ENCODE measurements around the gene ACADVL. TPM values are rescaled to one million over a fixed set of nuclear protein-coding genes. Genes with fewer than 3 reads are reported as not detected.
A peak's percentile ranks its signal among the peaks of the same experiment; 100 is the strongest.

The ACADVL gene
- total RNA-seq, 2 experiments from 2014 or later = 411 to 423 TPM

DNA sequence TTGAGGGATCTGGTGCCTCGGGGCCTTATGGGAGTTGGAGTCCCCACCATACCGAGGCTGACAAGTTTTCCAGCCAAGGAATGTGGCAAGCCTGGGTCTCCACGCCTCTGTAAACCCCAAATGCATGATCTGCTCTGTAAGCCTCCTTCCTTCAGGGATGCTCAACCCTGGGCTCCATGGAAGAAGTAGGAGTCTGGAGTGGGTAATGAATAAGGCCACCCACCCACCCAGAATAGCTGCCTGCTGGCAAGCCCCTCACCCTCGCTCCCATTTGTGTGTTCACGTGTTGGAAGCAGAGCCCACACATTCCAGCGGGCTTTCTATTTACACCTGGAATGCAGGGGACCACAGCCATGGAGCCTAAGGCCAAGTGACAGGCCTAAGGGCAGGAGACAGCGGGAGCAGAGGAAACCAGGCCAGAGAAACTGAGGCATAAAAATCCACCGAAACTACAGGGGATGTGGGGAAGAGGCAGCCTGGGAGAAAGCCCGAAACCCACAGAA is 4.6 kb upstream of the ACADVL start:
- Mint-ChIP-seq H3K4me3 (peak overlapping the region; percentile 77), H3K27ac (peak overlapping the region; percentile 88), H3K27me3 (peaks cover 15% of the 10 kb centered on the region), H3K4me1 (peaks cover 50% of the 10 kb centered on the region), H3K9me3 (ENCODE audit: low read depth) (no peaks in the 10 kb centered on the region), H3K36me3 (no peaks in the 10 kb centered on the region)
- ATAC-seq (no peak), DNase-seq (no peak)
- CTCF ChIA-PET = interaction anchor here (0.8 to 1.6 kb wide), 5 partner anchors 9 to 169 kb away, joined by 3 to 10 read pairs (median 5); partner anchors contain the start of gene GABARAP

DNA sequence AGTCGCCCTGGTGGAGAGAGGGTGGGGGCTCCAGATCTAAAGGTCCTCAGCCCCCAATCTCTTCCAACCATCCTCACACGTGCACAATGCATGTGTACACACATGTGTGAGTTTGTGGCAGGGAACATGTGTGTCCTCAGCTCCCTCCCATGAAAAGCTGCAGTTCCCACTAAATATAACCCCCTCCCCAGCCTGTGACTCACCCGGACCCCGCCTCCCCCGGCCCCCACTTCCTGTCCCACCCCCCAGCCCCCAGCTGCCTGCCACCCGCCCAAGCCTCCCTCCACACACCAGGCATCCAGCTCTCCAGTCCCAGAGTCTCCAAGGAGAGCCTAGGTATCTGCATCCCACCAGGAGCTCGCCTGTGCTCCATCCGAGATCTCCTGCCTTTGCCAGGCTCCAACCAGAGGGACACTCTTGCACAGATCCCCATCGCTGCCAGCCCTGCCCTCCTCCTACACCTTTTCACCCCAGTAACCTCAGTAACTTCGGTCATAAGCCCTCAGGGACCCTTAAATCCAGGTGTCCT is 4.0 kb upstream of the ACADVL start:
- Mint-ChIP-seq H3K36me3 (no peaks in the 10 kb centered on the region), H3K27me3 (peaks cover 13% of the 10 kb centered on the region), H3K4me1 (peaks cover 54% of the 10 kb centered on the region), H3K27ac (no peak overlapping the region), H3K4me3 (no peak overlapping the region), H3K9me3 (ENCODE audit: low read depth) (no peaks in the 10 kb centered on the region)
- CTCF ChIA-PET = interaction anchor here (1.5 to 1.6 kb wide), 2 partner anchors 10 to 38 kb away, joined by 3 to 5 read pairs; no protein-coding TSS in a partner anchor
- no peak for DNase-seq
- ATAC-seq = no peak

DNA sequence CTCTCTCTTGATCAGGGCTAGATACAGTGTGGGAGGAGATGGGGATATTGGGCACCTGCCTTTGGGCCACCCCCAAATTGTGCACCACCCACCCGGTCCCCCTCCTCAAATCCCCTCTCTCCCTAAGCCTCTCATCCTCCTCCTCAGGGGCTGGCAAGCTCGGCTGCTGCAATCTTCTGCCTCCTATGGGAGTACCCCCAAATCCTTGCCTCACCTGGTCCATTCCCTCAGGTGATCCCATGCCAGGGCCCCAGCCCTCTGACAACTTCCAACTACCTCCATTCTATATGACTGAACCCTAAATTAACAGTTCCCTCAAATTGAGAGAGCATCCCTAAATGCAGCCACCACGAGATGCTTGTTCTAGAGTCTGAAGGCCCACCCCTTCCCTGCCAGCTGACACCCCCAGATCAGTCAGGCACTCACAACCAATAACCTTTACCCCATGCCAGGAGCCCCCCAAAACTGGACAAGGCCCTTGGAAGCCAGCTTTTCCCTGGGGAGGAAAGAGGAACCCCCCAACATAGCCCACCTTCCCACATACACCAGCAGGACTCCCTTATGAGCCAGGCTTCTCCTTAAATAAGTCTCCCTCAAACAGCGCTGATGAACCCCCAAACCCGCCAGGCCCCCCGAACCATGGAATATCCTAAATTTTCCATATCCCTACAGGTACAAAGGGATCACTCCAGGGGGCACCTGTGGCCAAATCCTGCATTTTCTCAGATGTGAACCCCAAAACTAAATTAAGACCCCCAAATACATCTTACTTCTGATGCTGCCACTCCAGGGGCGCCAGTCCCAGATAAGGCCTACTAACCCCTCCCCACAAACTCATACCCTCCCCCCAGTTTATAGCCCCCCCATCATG is 3.3 kb upstream of the ACADVL start:
- Mint-ChIP-seq H3K4me1 (peaks cover 61% of the 10 kb centered on the region), H3K9me3 (ENCODE audit: low read depth) (no peaks in the 10 kb centered on the region), H3K27me3 (peaks cover 13% of the 10 kb centered on the region), H3K36me3 (no peaks in the 10 kb centered on the region), H3K4me3 (peak overlapping the region; percentile 0), H3K27ac (no peak overlapping the region)
- ATAC-seq (no peak), DNase-seq (no peak)
- CTCF ChIA-PET = interaction anchor here (0.5 kb wide), 1 partner anchor 466 kb away, joined by 3 read pairs; no protein-coding TSS in a partner anchor

DNA sequence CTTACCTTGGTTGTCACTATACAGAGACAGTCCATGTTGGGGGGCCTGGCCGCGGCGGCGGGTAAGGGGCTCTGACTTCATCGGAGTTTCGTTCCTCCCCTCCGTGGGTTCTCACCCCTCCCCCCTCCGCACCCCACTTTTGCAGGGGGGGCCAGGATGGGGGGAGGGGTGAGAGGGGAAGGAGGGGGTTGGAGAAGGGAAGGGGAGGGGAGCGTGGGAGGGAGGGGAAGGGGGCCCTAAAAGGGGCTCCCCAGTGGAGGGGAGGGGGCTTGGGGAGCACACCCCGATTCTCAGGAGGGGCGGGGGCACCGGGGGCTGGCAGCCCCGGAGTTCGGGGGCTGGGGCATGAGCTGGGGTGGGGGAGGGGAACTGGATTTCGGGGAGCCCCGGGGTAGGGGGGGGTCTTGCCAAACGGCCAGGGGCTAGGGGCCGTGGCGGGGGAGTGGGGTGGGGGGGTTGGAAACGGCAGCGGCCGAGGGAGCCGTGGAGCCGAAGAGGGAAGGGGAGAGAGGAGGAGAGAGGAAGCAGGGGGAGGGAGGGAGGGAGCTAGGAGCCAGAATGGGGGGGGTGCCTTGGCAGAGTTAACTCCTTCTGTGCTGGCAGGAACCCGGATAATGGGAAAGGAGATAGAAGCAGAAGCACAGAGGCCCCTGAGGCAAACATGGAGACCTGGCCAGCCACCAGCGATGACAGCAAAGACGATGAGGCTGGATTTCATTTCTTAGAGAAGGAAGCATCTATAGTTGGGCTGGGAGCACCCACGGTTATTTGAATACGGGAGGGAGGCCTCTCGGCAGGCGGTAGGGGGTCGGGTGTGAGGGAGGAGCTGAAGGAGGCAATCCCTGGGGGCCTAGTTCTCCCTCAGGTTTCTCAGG is 2.4 kb upstream of the ACADVL start:
- CTCF ChIA-PET = no interaction called here
- H3K27me3 Mint-ChIP-seq = peaks cover 7% of the 10 kb centered on the region
- H3K36me3 Mint-ChIP-seq = no peaks in the 10 kb centered on the region
- no peaks in the 10 kb centered on the region for H3K9me3 Mint-ChIP-seq (ENCODE audit: low read depth)
- no peak overlapping the region for H3K27ac Mint-ChIP-seq
- H3K4me1 Mint-ChIP-seq = peaks cover 60% of the 10 kb centered on the region
- DNase-seq (no peak), ATAC-seq (no peak)
- H3K4me3 Mint-ChIP-seq = no peak overlapping the region

DNA sequence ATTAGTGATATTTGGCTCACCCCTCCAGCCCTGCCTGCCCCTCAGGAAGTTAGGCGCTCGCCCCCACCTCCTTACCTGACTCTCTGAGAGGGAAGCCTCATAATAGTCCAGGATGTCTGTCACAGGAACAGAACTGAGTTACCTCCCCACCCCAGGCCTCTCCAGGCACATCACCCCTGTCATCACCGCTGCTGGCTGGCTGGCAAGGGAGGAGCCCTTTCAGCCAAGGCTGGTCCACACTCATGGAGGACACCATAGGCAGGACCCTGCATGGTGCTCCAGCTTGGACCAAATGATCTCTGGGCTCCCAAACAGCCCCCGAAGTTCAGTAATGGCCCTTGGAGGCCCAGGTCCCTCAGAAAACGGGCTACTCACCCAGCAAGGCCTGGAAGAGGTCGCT is 1.6 kb upstream of the ACADVL start:
- H3K9me3 Mint-ChIP-seq (ENCODE audit: low read depth) = no peaks in the 10 kb centered on the region
- H3K4me3 Mint-ChIP-seq = peak overlapping the region; percentile 7
- DNase-seq (no peak), ATAC-seq (no peak)
- H3K27ac Mint-ChIP-seq = no peak overlapping the region
- H3K36me3 Mint-ChIP-seq = peaks cover 5% of the 10 kb centered on the region
- CTCF ChIA-PET = no interaction called here
- H3K27me3 Mint-ChIP-seq = peaks cover 4% of the 10 kb centered on the region
- peaks cover 59% of the 10 kb centered on the region for H3K4me1 Mint-ChIP-seq

DNA sequence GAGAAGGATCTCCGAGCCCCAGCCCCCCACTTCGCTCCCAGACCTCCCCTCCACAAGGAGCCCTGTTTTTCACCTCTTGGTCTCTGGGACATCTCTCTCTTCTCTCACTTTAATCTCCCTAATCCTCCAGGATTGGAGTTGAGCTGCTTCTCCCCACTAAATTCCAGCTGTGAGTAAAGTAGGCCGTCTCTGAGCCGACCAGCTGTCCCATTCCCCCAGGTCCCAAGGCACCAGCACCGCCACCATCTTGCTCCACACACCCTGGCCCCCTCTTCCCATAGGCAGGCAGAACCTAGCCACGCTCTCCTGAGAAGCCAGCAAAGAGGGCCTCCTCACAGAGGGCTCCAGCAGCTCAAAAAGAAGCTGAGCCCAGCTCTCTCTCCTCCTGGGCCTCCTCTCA is 980 bp upstream of the ACADVL start:
- H3K4me1 Mint-ChIP-seq = peaks cover 55% of the 10 kb centered on the region
- no peak for DNase-seq
- CTCF ChIA-PET = interaction anchor here (1.7 to 4.1 kb wide), 3 partner anchors 20 to 396 kb away, joined by 5 to 42 read pairs (median 18); partner anchors contain the start of genes FXR2 and PHF23
- no peak for ATAC-seq
- H3K9me3 Mint-ChIP-seq (ENCODE audit: low read depth) = no peaks in the 10 kb centered on the region
- H3K36me3 Mint-ChIP-seq = peaks cover 10% of the 10 kb centered on the region
- no peaks in the 10 kb centered on the region for H3K27me3 Mint-ChIP-seq
- no peak overlapping the region for H3K4me3 Mint-ChIP-seq
- no peak overlapping the region for H3K27ac Mint-ChIP-seq

DNA sequence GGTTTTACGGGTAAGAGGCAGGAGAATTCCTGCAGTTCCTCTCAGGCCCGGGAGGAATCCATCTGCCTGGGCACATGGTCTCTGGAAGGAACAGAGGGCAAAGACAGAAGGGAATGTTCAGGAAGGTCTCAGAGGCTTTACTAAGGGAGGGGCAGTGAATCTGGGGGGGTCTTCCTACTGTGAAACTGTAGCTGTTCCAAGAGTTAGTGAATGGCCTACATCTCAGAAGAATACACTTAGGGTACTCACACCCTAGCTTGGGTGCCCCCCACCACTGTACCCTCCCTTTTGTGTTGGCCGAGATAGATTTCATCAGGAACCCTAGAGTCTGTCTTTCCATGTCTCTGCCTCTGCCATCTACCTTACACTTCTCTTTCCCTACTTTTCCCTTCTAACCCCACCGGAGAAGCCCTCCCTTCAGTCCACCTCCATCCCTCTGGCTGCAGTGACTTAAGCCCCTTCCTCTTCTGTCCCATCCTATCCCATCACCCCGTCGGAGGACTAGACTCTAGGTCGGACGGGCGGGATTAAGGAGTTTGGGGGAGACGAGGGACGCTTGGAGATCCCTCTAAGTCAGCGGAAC is 418 bp upstream of the ACADVL start:
- peaks cover 10% of the 10 kb centered on the region for H3K36me3 Mint-ChIP-seq
- H3K27ac Mint-ChIP-seq = peak overlapping the region; percentile 91
- H3K27me3 Mint-ChIP-seq = no peaks in the 10 kb centered on the region
- peak overlapping the region; percentile 91 for H3K4me3 Mint-ChIP-seq
- no peak for ATAC-seq
- CTCF ChIA-PET = interaction anchor here (0.6 to 4.1 kb wide), 12 partner anchors 12 to 395 kb away, joined by 3 to 42 read pairs (median 4); partner anchors contain the start of genes CTDNEP1, DVL2, ELP5 and FXR2
- H3K9me3 Mint-ChIP-seq (ENCODE audit: low read depth) = no peaks in the 10 kb centered on the region
- no peak for DNase-seq
- peaks cover 50% of the 10 kb centered on the region for H3K4me1 Mint-ChIP-seq

DNA sequence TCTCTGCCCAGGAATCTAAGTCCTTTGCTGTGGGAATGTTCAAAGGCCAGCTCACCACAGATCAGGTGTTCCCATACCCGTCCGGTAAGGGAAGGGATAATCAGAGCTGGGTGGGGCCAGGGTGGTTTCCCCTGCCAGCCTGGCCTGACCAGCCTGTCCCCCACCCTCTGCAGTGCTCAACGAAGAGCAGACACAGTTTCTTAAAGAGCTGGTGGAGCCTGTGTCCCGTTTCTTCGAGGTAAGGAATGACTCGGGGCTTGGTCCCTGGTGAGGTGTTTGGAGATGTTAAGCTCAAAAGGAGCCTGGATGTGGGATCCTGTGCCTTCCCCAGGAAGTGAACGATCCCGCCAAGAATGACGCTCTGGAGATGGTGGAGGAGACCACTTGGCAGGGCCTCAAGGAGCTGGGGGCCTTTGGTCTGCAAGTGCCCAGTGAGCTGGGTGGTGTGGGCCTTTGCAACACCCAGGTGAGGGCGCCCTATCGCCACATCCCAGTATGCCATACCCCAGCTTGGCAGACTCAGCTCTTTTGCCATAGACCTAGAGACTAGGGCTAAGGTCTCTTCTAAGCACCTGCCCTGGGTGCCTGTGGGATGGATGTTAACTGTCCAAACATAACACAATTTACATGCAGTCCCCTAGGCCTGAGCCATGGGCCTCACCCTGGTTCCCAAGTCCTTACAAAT is 997 bp downstream of the ACADVL start:
- Mint-ChIP-seq H3K4me3 (peak overlapping the region; percentile 91), H3K4me1 (peaks cover 37% of the 10 kb centered on the region), H3K9me3 (ENCODE audit: low read depth) (no peaks in the 10 kb centered on the region), H3K27ac (peak overlapping the region; percentile 91), H3K36me3 (peaks cover 10% of the 10 kb centered on the region), H3K27me3 (no peaks in the 10 kb centered on the region)
- DNase-seq = peak; percentile 77
- ATAC-seq = peak; percentile 45
- CTCF ChIA-PET = interaction anchor here (0.6 to 4.1 kb wide), 22 partner anchors 11 to 340 kb away, joined by 3 to 42 read pairs (median 4); partner anchors contain the start of genes ACAP1, CLDN7, CTDNEP1 and ELP5

DNA sequence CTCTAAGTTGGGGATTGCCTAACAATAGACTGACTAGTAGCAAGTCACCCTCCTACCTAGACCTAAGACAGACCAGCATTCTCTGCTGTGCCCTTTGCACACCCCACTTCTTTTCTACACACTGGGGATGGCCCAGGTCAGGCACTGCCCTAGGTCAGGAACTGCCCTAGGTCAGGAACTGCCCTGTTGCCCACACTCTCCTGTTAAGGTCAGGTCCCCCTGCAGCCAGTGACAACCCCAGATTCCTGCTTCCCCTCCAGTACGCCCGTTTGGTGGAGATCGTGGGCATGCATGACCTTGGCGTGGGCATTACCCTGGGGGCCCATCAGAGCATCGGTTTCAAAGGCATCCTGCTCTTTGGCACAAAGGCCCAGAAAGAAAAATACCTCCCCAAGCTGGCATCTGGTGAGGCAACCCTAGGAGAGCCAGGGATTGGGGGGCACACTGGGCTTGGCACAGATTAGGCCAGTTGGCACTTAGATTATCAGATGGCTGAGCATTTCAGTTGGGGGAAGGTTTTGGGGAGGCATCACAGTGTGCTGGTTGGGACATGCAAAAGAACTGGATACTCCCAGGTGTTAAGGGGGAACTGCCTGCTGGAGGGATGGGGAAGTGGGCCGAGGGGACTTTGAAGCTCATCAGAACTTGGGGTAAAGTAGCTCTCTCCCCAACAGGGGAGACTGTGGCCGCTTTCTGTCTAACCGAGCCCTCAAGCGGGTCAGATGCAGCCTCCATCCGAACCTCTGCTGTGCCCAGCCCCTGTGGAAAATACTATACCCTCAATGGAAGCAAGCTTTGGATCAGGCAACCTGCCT is 1.7 kb downstream of the ACADVL start:
- ATAC-seq (no peak), DNase-seq (no peak)
- peak overlapping the region; percentile 91 for H3K27ac Mint-ChIP-seq
- CTCF ChIA-PET = interaction anchor here (0.8 to 4.1 kb wide), 20 partner anchors 11 to 339 kb away, joined by 3 to 42 read pairs (median 5); partner anchors contain the start of genes ACAP1, CLDN7, CTDNEP1 and ELP5
- H3K27me3 Mint-ChIP-seq = no peaks in the 10 kb centered on the region
- H3K4me3 Mint-ChIP-seq = peak overlapping the region; percentile 91
- peaks cover 10% of the 10 kb centered on the region for H3K36me3 Mint-ChIP-seq
- peaks cover 31% of the 10 kb centered on the region for H3K4me1 Mint-ChIP-seq
- no peaks in the 10 kb centered on the region for H3K9me3 Mint-ChIP-seq (ENCODE audit: low read depth)

DNA sequence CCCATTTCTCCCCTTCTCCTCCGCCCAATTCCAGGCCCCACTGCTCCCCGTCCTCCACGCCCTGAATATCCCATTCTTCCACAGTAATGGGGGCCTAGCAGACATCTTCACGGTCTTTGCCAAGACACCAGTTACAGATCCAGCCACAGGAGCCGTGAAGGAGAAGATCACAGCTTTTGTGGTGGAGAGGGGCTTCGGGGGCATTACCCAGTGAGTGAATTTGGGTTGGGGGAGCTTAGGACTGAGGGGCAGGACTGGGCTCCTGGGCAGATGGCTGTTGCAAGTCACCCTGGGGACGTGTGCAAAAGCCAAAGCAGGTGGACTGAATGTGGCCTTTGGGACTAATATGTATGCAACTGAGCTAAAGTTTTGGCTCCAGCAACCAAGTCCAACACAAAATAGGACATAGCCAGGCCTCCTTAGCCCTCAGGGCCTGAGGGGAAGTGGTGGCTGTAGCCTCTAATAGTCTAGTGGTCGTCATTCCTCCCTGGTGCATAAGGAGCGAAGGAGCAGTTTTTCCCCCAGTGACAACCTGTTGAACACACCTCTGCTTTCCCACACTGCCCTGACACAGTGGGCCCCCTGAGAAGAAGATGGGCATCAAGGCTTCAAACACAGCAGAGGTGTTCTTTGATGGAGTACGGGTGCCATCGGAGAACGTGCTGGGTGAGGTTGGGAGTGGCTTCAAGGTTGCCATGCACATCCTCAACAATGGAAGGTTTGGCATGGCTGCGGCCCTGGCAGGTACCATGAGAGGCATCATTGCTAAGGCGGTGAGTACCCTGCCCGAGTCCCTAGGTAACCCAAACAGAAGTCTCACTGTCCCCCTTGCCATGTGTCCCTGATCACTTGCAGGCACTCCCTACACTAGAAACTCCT is 2.6 kb downstream of the ACADVL start:
- Mint-ChIP-seq H3K4me1 (peaks cover 32% of the 10 kb centered on the region), H3K9me3 (ENCODE audit: low read depth) (no peaks in the 10 kb centered on the region), H3K27me3 (no peaks in the 10 kb centered on the region), H3K4me3 (no peak overlapping the region), H3K36me3 (peaks cover 12% of the 10 kb centered on the region), H3K27ac (peak overlapping the region; percentile 91)
- no peak for ATAC-seq
- CTCF ChIA-PET = interaction anchor here (0.9 to 4.1 kb wide), 5 partner anchors 10 to 74 kb away, joined by 3 to 42 read pairs (median 5); partner anchors contain the start of genes CLDN7 and PHF23
- DNase-seq = no peak

DNA sequence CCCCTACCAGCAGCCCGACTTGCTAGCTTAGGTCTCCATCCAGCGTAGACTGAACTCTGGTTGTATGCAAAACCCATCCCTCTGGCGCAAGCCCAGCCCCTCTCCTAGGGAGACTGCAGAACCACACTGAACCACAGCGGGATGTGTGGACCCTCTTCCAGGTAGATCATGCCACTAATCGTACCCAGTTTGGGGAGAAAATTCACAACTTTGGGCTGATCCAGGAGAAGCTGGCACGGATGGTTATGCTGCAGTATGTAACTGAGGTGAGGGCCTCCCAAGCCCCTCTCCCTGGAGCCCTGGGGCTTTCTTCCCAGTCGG is 3.2 kb downstream of the ACADVL start:
- H3K36me3 Mint-ChIP-seq = peaks cover 15% of the 10 kb centered on the region
- CTCF ChIA-PET = interaction anchor here (2.2 kb wide), 1 partner anchor 73 kb away, joined by 8 read pairs; no protein-coding TSS in a partner anchor
- H3K4me1 Mint-ChIP-seq = peaks cover 30% of the 10 kb centered on the region
- H3K27me3 Mint-ChIP-seq = no peaks in the 10 kb centered on the region
- no peak overlapping the region for H3K4me3 Mint-ChIP-seq
- no peak for ATAC-seq
- no peak for DNase-seq
- no peak overlapping the region for H3K27ac Mint-ChIP-seq
- H3K9me3 Mint-ChIP-seq (ENCODE audit: low read depth) = no peaks in the 10 kb centered on the region
